ENCODE data around the gene SMYD4. TPM values are rescaled to one million over a fixed set of nuclear protein-coding genes. Genes with fewer than 3 reads are reported as not detected.
"Not testable (repeated sequence)": the region's sequence is repeated elsewhere in the genome, so short reads cannot be mapped to it uniquely, and the experiment has no call there.

The SMYD4 gene
- total and polyA plus RNA-seq, 2 experiments from 2014 or later: 8.5 to 11.4 TPM

DNA sequence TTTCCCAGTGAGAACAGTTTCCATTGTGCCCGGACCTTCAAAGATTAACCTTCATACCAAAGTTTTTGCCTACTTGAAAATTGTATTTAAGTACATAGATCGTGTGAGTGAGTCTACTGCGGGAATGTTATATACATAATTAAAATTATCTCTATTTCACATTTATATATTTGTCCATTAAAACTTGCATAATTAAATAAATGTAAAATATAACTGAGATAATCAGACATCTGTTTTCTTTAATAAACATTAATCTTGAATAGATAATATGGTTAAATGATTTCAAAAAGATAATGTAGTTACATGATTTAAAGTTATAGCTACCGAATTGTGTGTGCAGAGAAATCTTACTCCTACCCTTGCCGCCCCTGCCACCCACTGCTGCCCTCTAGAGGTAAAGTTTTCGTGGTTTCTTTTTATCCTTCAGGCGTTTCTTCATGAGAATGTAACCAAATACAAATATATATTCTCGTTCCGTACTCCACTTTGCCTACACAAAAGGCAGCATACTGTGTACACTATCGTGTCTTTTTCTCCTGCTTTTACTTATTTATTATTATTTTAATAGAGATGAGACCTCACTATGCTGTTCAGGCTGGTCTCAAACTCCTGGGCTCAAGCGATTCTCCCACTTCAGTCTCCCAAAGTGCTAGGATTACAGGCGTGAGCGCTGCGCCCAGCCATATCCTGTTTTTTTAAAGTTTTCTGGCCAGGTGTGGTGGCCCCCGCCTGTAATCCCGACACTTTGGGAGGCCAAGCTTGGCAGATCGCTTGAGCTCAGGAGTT lies 35.7 kb upstream of the SMYD4 start:
- H3K4me3 ChIP-seq: no peak overlapping the region

DNA sequence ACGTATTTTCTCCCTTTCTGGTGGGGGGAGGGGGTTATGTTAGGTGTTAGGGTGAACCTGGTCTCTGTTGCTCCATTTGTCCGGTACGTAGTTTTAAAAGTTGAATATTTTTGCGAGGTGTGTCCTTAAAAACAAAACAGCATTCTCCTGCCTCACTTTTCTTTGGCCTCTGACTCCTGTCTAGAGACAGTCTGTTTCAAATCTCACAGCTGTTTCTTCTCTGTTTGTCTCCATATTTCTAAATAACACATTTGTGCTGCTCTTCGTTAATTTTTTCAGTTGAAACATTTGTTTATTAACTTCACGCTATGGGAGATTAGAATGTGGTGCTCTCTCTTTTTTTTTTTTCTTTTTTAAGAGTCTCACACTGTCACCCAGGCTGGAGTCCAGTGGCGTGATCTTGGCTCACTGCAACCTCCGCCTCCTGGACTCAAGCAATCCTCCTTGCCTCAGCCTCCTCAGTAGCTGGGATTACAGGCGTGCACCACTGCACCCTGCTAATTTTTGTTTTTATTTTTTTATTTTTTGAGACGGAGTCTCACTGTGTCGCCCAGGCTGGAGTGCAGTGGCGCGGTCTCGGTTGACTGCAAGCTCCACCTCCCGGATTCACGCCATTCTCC lies 31.8 kb upstream of the SMYD4 start:
- WGBS (ENCODE audit: low lambda C conversion rate, missing lambda C conversion rate): 96% methylated on average over 16 of the region's 16 CpGs
- no peak overlapping the region for H2AFZ ChIP-seq
- H3K27ac ChIP-seq: no peak overlapping the region
- no peak for DNase-seq (ENCODE audit: low spot score)
- no peak overlapping the region for H3K4me3 ChIP-seq
- TF ChIP-seq EZH2 (IDR thresholded peaks at IDR 0.05; ENCODE audit: borderline replicate concordance) (no peak), EZH2phosphoT487 (IDR thresholded peaks at IDR 0.05; ENCODE audit: low read depth, severe bottlenecking, unreplicated experiment) (no peak)
- TF ChIP-seq, protein P1, sequence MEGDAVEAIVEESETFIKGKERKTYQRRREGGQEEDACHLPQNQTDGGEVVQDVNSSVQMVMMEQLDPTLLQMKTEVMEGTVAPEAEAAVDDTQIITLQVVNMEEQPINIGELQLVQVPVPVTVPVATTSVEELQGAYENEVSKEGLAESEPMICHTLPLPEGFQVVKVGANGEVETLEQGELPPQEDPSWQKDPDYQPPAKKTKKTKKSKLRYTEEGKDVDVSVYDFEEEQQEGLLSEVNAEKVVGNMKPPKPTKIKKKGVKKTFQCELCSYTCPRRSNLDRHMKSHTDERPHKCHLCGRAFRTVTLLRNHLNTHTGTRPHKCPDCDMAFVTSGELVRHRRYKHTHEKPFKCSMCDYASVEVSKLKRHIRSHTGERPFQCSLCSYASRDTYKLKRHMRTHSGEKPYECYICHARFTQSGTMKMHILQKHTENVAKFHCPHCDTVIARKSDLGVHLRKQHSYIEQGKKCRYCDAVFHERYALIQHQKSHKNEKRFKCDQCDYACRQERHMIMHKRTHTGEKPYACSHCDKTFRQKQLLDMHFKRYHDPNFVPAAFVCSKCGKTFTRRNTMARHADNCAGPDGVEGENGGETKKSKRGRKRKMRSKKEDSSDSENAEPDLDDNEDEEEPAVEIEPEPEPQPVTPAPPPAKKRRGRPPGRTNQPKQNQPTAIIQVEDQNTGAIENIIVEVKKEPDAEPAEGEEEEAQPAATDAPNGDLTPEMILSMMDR (IDR thresholded peaks at IDR 0.05; ENCODE audit: poor library complexity): no peak
- H3K36me3 ChIP-seq (replicated peaks; ENCODE audit: insufficient read depth, low read depth): no peaks in the 10 kb centered on the region
- no peaks in the 10 kb centered on the region for H3K9me2 ChIP-seq (replicated peaks; ENCODE audit: insufficient read depth)
- H3K9me3 ChIP-seq (ENCODE audit: low read depth): no peaks in the 10 kb centered on the region
- H3K4me2 ChIP-seq: no peak overlapping the region
- no peaks in the 10 kb centered on the region for H3K4me1 ChIP-seq (ENCODE audit: insufficient read depth)
- H4K20me1 ChIP-seq (ENCODE audit: insufficient read depth, poor library complexity, severe bottlenecking): no peaks in the 10 kb centered on the region
- H3K27me3 ChIP-seq: no peaks in the 10 kb centered on the region
- H3K79me2 ChIP-seq: no peaks in the 10 kb centered on the region

More for the DNA sequence above, 35.7 kb upstream of the SMYD4 start:
- Histone ChIP-seq H3K36me3 (replicated peaks; ENCODE audit: insufficient read depth, low read depth) (no peaks in the 10 kb centered on the region), H2AFZ (no peak overlapping the region), H3K27me3 (no peaks in the 10 kb centered on the region), H3K79me2 (no peaks in the 10 kb centered on the region), H3K9me3 (ENCODE audit: low read depth) (no peaks in the 10 kb centered on the region), H3K9me2 (replicated peaks; ENCODE audit: insufficient read depth) (no peaks in the 10 kb centered on the region), H3K27ac (no peak overlapping the region), H3K4me1 (ENCODE audit: insufficient read depth) (no peaks in the 10 kb centered on the region), H3K4me2 (no peak overlapping the region), H4K20me1 (ENCODE audit: insufficient read depth, poor library complexity, severe bottlenecking) (no peaks in the 10 kb centered on the region)
- TF ChIP-seq, protein P1 (IDR thresholded peaks at IDR 0.05; ENCODE audit: poor library complexity): peak; percentile 53
- TF ChIP-seq EZH2phosphoT487 (IDR thresholded peaks at IDR 0.05; ENCODE audit: low read depth, severe bottlenecking, unreplicated experiment): no peak
- 77% methylated on average over 17 of the region's 17 CpGs for WGBS (ENCODE audit: low lambda C conversion rate, missing lambda C conversion rate)
- DNase-seq (ENCODE audit: low spot score): peak; percentile 49

DNA sequence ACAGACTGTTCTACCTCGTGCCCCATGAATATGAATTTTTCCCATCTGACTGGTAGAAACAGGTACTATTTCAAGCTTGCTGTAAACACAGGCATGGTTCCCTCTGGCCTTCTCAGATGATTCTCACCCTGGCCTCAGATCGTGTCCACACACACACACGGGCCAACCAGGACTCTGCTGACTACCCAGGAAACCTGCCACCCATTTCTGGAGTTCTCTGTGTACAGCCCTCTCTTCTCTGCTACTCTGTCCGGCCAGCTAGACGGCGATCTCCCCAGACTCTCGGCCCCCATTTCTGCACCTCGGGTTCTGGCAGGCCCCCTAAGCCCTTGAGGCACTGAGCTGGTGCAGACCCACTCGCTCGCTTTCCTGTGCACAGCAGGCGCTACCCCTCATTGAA lies 31.3 kb upstream of the SMYD4 start:
- Histone ChIP-seq H3K9me2 (replicated peaks; ENCODE audit: insufficient read depth) (no peaks in the 10 kb centered on the region), H3K4me3 (no peak overlapping the region), H3K27ac (no peak overlapping the region), H2AFZ (no peak overlapping the region), H3K4me1 (ENCODE audit: insufficient read depth) (no peaks in the 10 kb centered on the region), H4K20me1 (ENCODE audit: insufficient read depth, poor library complexity, severe bottlenecking) (no peaks in the 10 kb centered on the region), H3K9me3 (ENCODE audit: low read depth) (no peaks in the 10 kb centered on the region), H3K36me3 (replicated peaks; ENCODE audit: insufficient read depth, low read depth) (no peaks in the 10 kb centered on the region), H3K79me2 (no peaks in the 10 kb centered on the region), H3K27me3 (no peaks in the 10 kb centered on the region), H3K4me2 (no peak overlapping the region)
- TF ChIP-seq EZH2phosphoT487 (IDR thresholded peaks at IDR 0.05; ENCODE audit: low read depth, severe bottlenecking, unreplicated experiment): no peak
- TF ChIP-seq, protein P1 (IDR thresholded peaks at IDR 0.05; ENCODE audit: poor library complexity): no peak
- TF ChIP-seq EZH2 (IDR thresholded peaks at IDR 0.05; ENCODE audit: borderline replicate concordance): no peak
- WGBS (ENCODE audit: low lambda C conversion rate, missing lambda C conversion rate): 89% methylated on average over 11 of the region's 11 CpGs
- DNase-seq (ENCODE audit: low spot score): no peak

DNA sequence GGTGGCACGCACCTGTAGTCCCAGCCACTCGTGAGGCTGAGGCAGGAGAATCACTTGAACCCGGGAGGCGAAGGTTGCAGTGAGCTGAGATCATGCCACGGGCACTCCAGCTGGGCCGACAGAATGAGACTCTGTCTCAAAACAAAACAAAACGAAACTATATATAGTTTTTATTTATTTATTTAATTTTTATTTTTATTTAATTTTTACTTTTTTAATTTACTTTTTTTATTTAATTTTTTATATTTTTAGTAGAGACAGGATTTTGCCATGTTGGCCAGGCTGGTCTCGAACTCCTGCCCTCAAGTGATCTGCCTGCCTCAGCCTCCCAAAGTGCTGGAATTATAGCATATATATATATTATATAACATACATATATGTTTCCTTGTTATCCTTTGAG lies 26.8 kb upstream of the SMYD4 start:
- H3K9me3 ChIP-seq (ENCODE audit: low read depth); H3K9me2 ChIP-seq (replicated peaks; ENCODE audit: insufficient read depth); H2AFZ ChIP-seq; H3K27ac ChIP-seq; H3K27me3 ChIP-seq; H3K4me3 ChIP-seq; H3K36me3 ChIP-seq (replicated peaks; ENCODE audit: insufficient read depth, low read depth); H4K20me1 ChIP-seq (ENCODE audit: insufficient read depth, poor library complexity, severe bottlenecking); H3K4me1 ChIP-seq (ENCODE audit: insufficient read depth); H3K79me2 ChIP-seq; H3K4me2 ChIP-seq; DNase-seq (ENCODE audit: low spot score): not testable (repeated sequence)
- 96% methylated on average over 8 of the region's 8 CpGs for WGBS (ENCODE audit: low lambda C conversion rate, missing lambda C conversion rate)

Data from hepatocyte (in vitro differentiated cells).